DOHH2 (cell line): Measurements from ENCODE around the gene NCKAP5.

Experiments
- H3F3A ChIP-seq: fragments of 200-600 bp; sonication (generic), shearing (Covaris generic); 2 replicates; pipeline ENCODE4 v1.6.0; 2016; ENCODE audit warnings: antibody characterized with exemption, mild to moderate bottlenecking; ENCODE audit not compliant: control insufficient read depth, insufficient read depth
- H3K27ac ChIP-seq: fragments of 200-600 bp; sonication (generic); 2 replicates; pipeline ENCODE4 v1.5.1; 2014; ENCODE audit warnings: low read depth, mild to moderate bottlenecking, low read length, moderate library complexity
- H3K27me3 ChIP-seq: fragments of 200-600 bp; sonication (generic); 2 replicates; pipeline ENCODE4 v1.6.1; 2014; ENCODE audit warnings: mild to moderate bottlenecking, low read length, mixed read lengths; ENCODE audit not compliant: control insufficient read depth
- H3K36me3 ChIP-seq: fragments of 200-600 bp; sonication (generic); 2 replicates; pipeline ENCODE4 v1.6.1; 2014; ENCODE audit warnings: mild to moderate bottlenecking, low read length, moderate library complexity, mixed read lengths; ENCODE audit not compliant: control insufficient read depth
- H3K4me1 ChIP-seq: fragments of 200-600 bp; sonication (generic); 2 replicates; pipeline ENCODE4 v1.6.1; 2014; ENCODE audit warnings: mild to moderate bottlenecking, low read length, mixed read lengths; ENCODE audit not compliant: control insufficient read depth
- H3K4me2 ChIP-seq: fragments of 200-600 bp; sonication (generic); 2 replicates; pipeline ENCODE4 v1.6.0; 2014; ENCODE audit warnings: mild to moderate bottlenecking, low read length, moderate library complexity
- H3K4me3 ChIP-seq: fragments of 200-600 bp; sonication (generic); 2 replicates; pipeline ENCODE4 v1.5.1; 2014; ENCODE audit warnings: mild to moderate bottlenecking, low read length, mixed read lengths
- H3K79me2 ChIP-seq: fragments of 200-600 bp; sonication (generic); 2 replicates; pipeline ENCODE4 v1.6.1; 2014; ENCODE audit warnings: mild to moderate bottlenecking, low read length, mixed read lengths; ENCODE audit not compliant: control insufficient read depth
- H3K9me2 ChIP-seq: fragments of 200-600 bp; sonication (generic); replicated peaks from 2 replicates; pipeline ENCODE4 v1.6.1; 2014; ENCODE audit warnings: mild to moderate bottlenecking, low read length, mixed read lengths; ENCODE audit not compliant: control insufficient read depth
- H3K9me3 ChIP-seq: fragments of 200-600 bp; sonication (generic); 2 replicates; pipeline ENCODE4 v1.6.1; 2014; ENCODE audit warnings: antibody characterized with exemption, low read length, mixed read lengths; ENCODE audit not compliant: control insufficient read depth, insufficient read depth
- H4K20me1 ChIP-seq: fragments of 200-600 bp; sonication (generic); 2 replicates; pipeline ENCODE4 v1.6.0; 2014; ENCODE audit warnings: low read depth, mild to moderate bottlenecking, antibody characterized with exemption, low read length, moderate library complexity; ENCODE audit not compliant: control insufficient read depth, insufficient read depth
- CTCF ChIP-seq: fragments of 200-600 bp; sonication (generic); IDR thresholded peaks from one replicate; pipeline ENCODE4 v1.5.1; 2014; ENCODE audit warnings: antibody characterized with exemption, mild to moderate bottlenecking, low read depth, low read length; ENCODE audit not compliant: poor library complexity, severe bottlenecking
- EZH2phosphoT487 ChIP-seq: fragments of 200-600 bp; sonication (generic); IDR thresholded peaks from 2 replicates; pipeline ENCODE4 v1.6.1; 2017; ENCODE audit warnings: borderline replicate concordance, mild to moderate bottlenecking, antibody characterized with exemption, low read length, moderate library complexity, mixed read lengths

NCKAP5 gene

GRCh38 chr2:133120310-133120709, 448.0 kb downstream of the NCKAP5 start:
- Histone ChIP-seq H3K4me1 (no peaks in the 10 kb centered on the region), H3K36me3 (no peaks in the 10 kb centered on the region), H3K4me2 (no peak overlapping the region), H4K20me1 (no peaks in the 10 kb centered on the region), H3K27me3 (no peaks in the 10 kb centered on the region), H3K9me2 (no peaks in the 10 kb centered on the region), H3K9me3 (no peaks in the 10 kb centered on the region), H3K4me3 (no peak overlapping the region), H3F3A (no peaks in the 10 kb centered on the region), H3K27ac (no peak overlapping the region), H3K79me2 (no peaks in the 10 kb centered on the region)
- TF ChIP-seq EZH2phosphoT487 (no peak), CTCF (no peak)

- H3K36me3 ChIP-seq: no peaks in the 10 kb centered on the region
- no peaks in the 10 kb centered on the region for H3K27me3 ChIP-seq
- H3K9me2 ChIP-seq: no peaks in the 10 kb centered on the region
- no peaks in the 10 kb centered on the region for H3K9me3 ChIP-seq
- no peaks in the 10 kb centered on the region for H3K4me1 ChIP-seq
- H3K4me3 ChIP-seq: no peak overlapping the region
- H3F3A ChIP-seq: no peaks in the 10 kb centered on the region
- H4K20me1 ChIP-seq: no peaks in the 10 kb centered on the region
- no peak overlapping the region for H3K4me2 ChIP-seq
- TF ChIP-seq CTCF: no peak
- TF ChIP-seq EZH2phosphoT487: no peak
- H3K79me2 ChIP-seq: no peaks in the 10 kb centered on the region
- no peak overlapping the region for H3K27ac ChIP-seq
These were observed 458.1 kb downstream of the NCKAP5 start for GRCh38 chr2:133110201-133110600.

- Histone ChIP-seq H3K4me3 (no peak overlapping the region), H3K27me3 (no peaks in the 10 kb centered on the region), H3K4me1 (no peaks in the 10 kb centered on the region), H4K20me1 (no peaks in the 10 kb centered on the region), H3K9me3 (no peaks in the 10 kb centered on the region), H3K36me3 (no peaks in the 10 kb centered on the region), H3K9me2 (no peaks in the 10 kb centered on the region), H3K4me2 (no peak overlapping the region), H3F3A (no peaks in the 10 kb centered on the region), H3K79me2 (no peaks in the 10 kb centered on the region), H3K27ac (no peak overlapping the region)
- TF ChIP-seq CTCF (no peak), EZH2phosphoT487 (no peak)
These were observed 458.5 kb downstream of the NCKAP5 start for GRCh38 chr2:133109772-133110171.
